SJSA1 (cell line): ENCODE measurements around the gene ZNF273. TPM values are rescaled to one million over a fixed set of nuclear protein-coding genes. Genes with fewer than 3 reads are reported as not detected.
A peak's percentile ranks its signal among the peaks of the same experiment; 100 is the strongest.

Source experiments
- DNase-seq, 2 experiments: peaks; one replicate each; pipeline ENCODE4 v3.0.0-alpha.2; 2015 to 2020; ENCODE audit warnings: low spot score in 2 of 2, low read depth in 1 of 2
- H3K27ac ChIP-seq: fragments of 250-450 bp; sonication (Bioruptor Pico); 2 replicates; pipeline ENCODE4 v1.5.1; 2020; ENCODE audit warnings: mild to moderate bottlenecking, moderate library complexity
- H3K27me3 ChIP-seq: fragments of 250-450 bp; sonication (Bioruptor Pico); replicated peaks from 2 replicates; pipeline ENCODE4 v1.5.1; 2020; ENCODE audit warnings: mild to moderate bottlenecking, moderate library complexity
- H3K36me3 ChIP-seq: fragments of 250-450 bp; sonication (Bioruptor Pico); 2 replicates; pipeline ENCODE4 v1.5.1; 2020; ENCODE audit warnings: mild to moderate bottlenecking
- H3K4me1 ChIP-seq: fragments of 250-450 bp; sonication (Bioruptor Pico); replicated peaks from 2 replicates; pipeline ENCODE4 v1.6.1; 2021; ENCODE audit warnings: mild to moderate bottlenecking
- H3K4me3 ChIP-seq: fragments of 250-450 bp; sonication (Bioruptor Pico); 2 replicates; pipeline ENCODE4 v1.5.1; 2020; ENCODE audit warnings: mild to moderate bottlenecking
- H3K9me3 ChIP-seq: fragments of 250-450 bp; sonication (Bioruptor Pico); replicated peaks from 2 replicates; pipeline ENCODE4 v1.5.1; 2020; ENCODE audit warnings: mild to moderate bottlenecking
- total RNA-seq: library from RNA; depleted of rRNA; stranded (reverse); fragments of >200 nt; shearing (Covaris generic); gene quantifications from 2 replicates; pipeline ENCODE4 v1.2.3, GENCODE V29; 2014

ZNF273 gene
- total RNA-seq, 1 experiment from 2014 or later, result 4.5 TPM

DNA sequence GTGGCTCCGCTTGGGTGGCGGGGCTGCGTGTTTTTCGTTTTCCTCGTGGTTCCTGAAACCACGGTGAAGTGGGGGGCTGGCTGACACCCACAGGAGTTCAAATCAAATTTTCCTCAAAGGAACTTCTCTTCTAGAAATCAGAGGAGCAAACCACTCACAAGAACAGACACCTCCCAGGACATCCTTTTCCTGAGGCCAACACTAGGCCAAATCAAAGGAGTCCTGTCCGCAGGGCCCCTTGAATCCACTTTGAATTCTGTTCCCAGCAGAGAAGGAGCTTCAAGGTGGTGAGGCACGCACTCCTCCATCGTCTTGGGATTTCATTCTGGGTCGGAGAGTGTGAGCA is 29.9 kb upstream of the ZNF273 start:
- H3K9me3 ChIP-seq, result peaks cover 2% of the 10 kb centered on the region
- no peaks in the 10 kb centered on the region for H3K36me3 ChIP-seq
- H3K4me1 ChIP-seq, result no peaks in the 10 kb centered on the region

DNA sequence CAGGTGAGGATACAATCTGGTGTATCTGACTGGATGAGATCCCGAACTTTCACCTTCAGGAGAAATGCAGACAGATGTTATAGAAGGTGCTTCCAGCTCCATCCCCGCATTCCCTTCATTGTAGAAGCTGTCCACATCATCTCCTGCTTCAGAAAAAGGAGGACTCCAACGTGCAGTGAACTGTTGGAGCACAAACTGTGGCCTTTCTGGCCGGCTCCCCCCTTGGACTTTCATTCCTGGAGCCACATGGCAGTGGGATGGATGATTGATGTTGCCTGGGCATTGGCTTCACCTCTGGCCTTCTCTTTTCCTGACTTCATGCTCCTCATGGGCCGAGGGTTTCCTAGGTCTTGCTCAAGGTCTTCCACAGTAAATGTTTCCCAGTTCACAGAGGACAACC is 29.6 kb upstream of the ZNF273 start:
- no peak overlapping the region for H3K4me3 ChIP-seq
- H3K9me3 ChIP-seq, result peaks cover 4% of the 10 kb centered on the region
- no peaks in the 10 kb centered on the region for H3K36me3 ChIP-seq
- no peak overlapping the region for H3K27ac ChIP-seq
- peak in 1 of 2 experiments; percentile 20 for DNase-seq
- H3K27me3 ChIP-seq, result no peaks in the 10 kb centered on the region
- H3K4me1 ChIP-seq, result no peaks in the 10 kb centered on the region

More for the DNA sequence above, 29.9 kb upstream of the ZNF273 start:
- Histone ChIP-seq H3K27ac (no peak overlapping the region), H3K4me3 (no peak overlapping the region), H3K27me3 (no peaks in the 10 kb centered on the region)
- peak in 1 of 2 experiments; percentile 36 for DNase-seq

DNA sequence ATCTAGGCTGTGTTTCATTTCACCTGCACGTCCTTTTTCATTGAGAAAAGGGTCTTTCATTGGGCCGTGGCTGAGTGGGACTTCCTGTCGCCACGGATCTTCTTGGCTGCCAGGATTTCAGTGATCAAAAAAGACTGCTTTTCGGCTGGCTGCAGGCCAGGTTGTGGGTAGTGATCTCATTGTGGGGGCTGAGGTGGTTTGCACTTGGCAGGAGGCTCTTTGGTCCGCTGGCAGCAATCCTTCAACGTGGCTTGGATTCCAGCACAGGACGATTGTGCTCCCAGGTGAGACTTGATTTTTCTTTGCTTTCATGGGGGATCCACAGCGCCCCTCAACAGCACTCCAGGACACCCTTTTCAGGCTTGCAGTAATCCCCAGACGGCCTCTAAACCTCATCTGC is 29.0 kb upstream of the ZNF273 start:
- Histone ChIP-seq H3K36me3 (no peaks in the 10 kb centered on the region), H3K4me3 (no peak overlapping the region), H3K4me1 (no peaks in the 10 kb centered on the region), H3K27ac (no peak overlapping the region), H3K9me3 (peaks cover 8% of the 10 kb centered on the region), H3K27me3 (no peaks in the 10 kb centered on the region)
- DNase-seq, result peak in 1 of 2 experiments; percentile 25

DNA sequence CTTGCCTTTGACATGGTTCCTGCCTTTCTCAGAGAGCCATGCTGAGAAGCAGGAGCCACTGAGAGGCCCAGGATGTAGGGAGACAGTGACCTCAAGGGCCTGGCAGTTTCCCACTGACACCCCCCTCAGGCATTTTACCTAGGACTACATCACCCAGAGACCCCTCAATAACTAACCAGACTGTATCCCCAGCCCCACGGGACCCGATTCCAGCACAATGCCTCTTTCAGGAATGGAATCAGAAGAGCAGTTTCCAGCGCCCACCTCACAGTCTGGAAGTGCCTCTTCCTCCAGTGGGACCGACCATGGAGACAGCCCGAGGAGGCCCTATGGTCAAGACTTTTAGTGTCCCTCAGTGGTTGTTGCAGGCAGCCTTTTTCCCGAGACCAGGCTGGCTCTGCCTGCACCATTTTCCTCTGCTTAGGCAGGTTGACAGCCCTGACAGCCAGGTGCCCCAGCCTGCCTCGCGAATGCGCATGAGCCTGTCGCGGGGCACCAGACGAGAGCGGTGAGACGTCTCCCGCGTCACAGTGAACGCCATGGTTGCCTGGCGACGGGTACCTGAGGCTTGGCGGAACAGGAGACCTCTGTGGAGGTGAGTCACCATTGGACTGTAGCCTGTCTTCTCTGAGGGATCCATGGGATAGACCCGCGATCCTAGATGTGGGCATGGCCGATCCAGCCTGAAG is 28.4 kb upstream of the ZNF273 start:
- Histone ChIP-seq H3K4me3 (no peak overlapping the region), H3K27ac (no peak overlapping the region), H3K9me3 (peaks cover 8% of the 10 kb centered on the region), H3K27me3 (no peaks in the 10 kb centered on the region), H3K4me1 (no peaks in the 10 kb centered on the region), H3K36me3 (no peaks in the 10 kb centered on the region)
- peak in 1 of 2 experiments; percentile 23 for DNase-seq

DNA sequence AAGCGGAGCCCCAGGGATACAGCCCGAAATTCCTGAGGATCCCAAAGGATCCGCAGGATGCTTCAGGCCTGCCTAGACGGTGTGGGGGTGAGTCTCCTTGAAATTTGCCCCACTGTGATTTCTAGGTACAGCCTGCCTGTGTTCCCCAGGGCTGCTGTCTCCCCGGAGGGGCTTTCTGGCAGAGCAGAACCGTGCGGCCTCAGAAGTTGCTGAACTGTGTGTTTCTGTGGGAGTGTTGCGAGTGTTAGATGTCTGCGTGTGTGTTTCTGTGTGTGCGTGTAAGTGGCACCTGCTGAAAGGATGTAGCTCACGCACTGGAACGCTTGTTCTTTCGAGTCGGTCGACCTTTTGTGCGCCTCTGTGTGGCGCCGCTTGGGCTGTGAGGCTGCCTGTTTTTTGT is 27.8 kb upstream of the ZNF273 start:
- no peaks in the 10 kb centered on the region for H3K4me1 ChIP-seq
- H3K9me3 ChIP-seq, result peaks cover 6% of the 10 kb centered on the region
- no peaks in the 10 kb centered on the region for H3K27me3 ChIP-seq
- no peak overlapping the region for H3K4me3 ChIP-seq
- no peaks in the 10 kb centered on the region for H3K36me3 ChIP-seq
- peak in 1 of 2 experiments; percentile 23 for DNase-seq
- H3K27ac ChIP-seq, result no peak overlapping the region

DNA sequence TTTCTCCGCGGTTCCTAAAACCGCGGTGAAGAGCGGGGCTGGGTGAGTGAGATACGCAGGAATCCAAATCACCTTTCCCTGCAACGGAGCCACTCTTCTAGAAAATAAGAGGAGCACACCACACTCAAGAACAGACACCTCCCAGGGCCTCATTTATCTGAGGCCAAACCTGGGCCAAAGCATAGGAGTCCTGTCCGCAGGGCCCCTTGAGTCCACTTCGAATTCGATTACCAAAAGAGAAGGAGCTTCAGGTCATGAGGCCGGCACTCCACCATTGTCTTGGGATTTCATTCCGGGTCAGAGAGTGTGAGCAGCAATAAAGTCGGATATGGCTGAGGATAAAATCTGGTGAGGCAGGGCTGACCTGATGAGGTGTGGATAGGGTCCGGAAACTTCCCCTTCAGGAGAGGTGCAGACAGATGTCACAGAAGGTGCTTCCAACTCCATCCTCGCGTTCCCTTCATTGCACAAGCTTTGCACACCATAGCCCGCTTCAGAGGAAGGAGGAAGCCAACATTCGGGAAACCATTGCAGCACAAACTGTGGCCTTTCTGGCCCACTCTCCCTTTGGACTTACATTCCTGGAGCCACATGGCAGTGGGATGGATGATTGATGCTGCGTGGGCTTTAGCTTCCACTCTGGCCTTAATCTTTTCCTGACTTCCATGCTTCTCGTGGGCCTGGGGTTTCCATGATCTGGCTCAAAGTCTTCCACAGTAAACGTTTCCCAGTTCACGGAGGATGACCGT is 27.2 kb upstream of the ZNF273 start:
- no peaks in the 10 kb centered on the region for H3K4me1 ChIP-seq
- H3K36me3 ChIP-seq, result no peaks in the 10 kb centered on the region
- peaks cover 6% of the 10 kb centered on the region for H3K9me3 ChIP-seq
- H3K27me3 ChIP-seq, result no peaks in the 10 kb centered on the region
- H3K27ac ChIP-seq, result no peak overlapping the region
- H3K4me3 ChIP-seq, result no peak overlapping the region
- DNase-seq, result peak in 1 of 2 experiments; percentile 15

DNA sequence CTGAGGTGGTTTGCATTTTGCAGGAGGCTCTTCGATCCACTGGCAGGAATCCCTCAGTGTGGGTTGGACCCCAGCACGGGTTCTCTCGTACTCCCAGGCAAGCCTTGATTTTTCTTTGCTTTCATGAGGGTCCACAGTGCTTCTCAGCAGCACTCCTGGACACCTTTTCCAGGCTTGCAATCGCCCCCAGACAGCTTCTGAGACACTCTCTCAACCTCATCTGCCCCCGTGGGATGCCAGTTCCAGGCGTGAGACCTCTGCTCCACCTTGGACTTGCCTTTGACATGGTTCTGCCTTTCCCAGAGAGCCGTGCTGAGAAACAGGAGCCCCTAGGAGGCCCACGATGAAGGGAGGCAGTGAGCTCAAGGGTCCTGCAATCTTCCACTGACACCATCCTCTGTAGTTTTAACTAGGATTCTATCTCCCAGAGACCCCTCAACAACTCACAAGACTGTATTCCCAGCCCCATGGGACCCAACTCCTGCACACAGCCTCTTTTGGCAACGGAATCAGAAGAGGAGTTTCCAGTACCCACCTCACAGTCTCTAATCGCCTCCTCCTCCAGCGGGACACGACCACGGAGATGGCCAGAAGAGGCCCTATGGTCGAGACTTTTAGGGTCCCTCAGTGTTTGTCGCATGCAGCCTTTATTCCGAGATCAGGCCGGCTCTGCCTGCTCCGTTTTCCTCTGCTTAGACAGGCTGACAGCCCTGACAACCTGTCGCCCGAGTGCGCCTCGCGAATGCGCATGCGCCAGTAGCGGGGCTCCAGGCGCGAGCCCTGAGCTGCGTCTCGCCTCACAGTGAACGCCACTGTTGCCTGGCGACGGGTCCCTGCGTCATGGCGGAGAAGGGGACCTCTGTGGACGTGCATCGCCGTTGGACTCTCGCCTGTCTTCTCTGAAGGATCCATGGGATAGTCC is 26.0 kb upstream of the ZNF273 start:
- Histone ChIP-seq H3K27ac (no peak overlapping the region), H3K36me3 (no peaks in the 10 kb centered on the region), H3K27me3 (no peaks in the 10 kb centered on the region), H3K4me1 (no peaks in the 10 kb centered on the region), H3K9me3 (peaks cover 6% of the 10 kb centered on the region), H3K4me3 (no peak overlapping the region)
- DNase-seq, result peak in 1 of 2 experiments; percentile 25

DNA sequence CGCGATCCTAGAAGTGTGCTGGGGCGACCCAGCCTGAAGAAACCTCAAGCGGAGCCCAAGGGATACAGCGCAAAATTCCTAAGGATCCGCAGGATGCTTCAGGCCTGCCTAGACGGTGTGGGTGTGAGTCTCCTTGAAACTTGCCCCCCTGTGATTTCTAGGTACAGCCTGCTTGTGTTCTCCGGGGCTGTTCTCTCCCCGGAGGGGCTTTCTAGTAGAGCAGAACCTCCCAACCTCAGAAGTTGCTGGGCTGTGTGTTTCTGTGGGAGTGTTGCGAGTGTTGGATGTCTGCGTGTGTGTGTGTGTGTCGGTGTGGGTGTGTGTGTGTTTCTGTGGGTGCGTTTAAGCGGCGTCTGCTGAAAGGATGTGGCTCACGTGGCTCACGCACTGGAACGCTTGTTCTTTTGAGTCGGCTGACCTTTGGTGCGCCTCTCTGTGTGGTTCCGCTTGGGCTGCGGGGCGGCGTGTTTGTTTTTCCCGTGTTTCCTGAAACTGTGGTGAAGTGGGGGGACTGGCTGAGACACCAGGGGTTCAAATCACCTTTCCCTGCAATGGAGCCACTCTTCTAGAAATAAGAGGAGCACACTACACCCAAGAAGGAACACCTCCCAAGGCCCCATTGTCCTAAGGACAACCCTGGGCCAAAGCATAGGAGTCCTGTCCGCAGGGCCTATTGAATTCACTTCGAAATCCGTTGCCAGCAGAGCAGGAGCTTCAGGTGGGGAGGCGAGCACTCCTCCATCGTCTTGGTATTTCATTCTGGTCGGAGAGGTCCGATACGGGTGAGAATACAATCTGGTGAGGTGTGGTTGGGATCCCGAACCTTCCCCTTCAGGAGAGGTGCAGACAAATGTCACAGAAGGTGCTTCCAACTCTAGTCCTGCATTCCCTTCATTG is 25.1 kb upstream of the ZNF273 start:
- Histone ChIP-seq H3K36me3 (no peaks in the 10 kb centered on the region), H3K27ac (no peak overlapping the region), H3K27me3 (no peaks in the 10 kb centered on the region), H3K9me3 (peaks cover 6% of the 10 kb centered on the region), H3K4me3 (no peak overlapping the region), H3K4me1 (no peaks in the 10 kb centered on the region)
- DNase-seq, result peak in 1 of 2 experiments; percentile 17

DNA sequence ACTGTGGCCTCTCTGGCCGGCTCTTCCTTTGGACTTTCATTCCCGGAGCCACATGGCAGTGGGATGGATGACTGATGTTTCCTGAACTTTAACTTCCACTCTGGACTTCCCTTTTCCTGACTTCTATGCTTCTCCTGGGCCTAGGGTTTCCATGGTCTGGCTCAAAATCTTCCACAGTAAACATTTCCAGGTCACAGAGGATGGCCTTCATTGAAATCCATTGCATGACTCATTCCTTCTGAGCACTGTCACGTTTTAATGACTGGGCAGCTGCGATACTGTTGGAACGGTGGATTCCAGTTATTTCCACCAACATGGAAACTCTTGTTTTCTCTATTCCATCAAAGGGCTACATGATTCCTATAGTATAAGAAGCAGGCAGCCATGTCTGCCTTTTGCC is 24.4 kb upstream of the ZNF273 start:
- no peaks in the 10 kb centered on the region for H3K27me3 ChIP-seq
- H3K4me1 ChIP-seq, result no peaks in the 10 kb centered on the region
- no peaks in the 10 kb centered on the region for H3K36me3 ChIP-seq
- H3K27ac ChIP-seq, result no peak overlapping the region
- no peak for DNase-seq
- H3K4me3 ChIP-seq, result no peak overlapping the region
- H3K9me3 ChIP-seq, result peaks cover 6% of the 10 kb centered on the region

DNA sequence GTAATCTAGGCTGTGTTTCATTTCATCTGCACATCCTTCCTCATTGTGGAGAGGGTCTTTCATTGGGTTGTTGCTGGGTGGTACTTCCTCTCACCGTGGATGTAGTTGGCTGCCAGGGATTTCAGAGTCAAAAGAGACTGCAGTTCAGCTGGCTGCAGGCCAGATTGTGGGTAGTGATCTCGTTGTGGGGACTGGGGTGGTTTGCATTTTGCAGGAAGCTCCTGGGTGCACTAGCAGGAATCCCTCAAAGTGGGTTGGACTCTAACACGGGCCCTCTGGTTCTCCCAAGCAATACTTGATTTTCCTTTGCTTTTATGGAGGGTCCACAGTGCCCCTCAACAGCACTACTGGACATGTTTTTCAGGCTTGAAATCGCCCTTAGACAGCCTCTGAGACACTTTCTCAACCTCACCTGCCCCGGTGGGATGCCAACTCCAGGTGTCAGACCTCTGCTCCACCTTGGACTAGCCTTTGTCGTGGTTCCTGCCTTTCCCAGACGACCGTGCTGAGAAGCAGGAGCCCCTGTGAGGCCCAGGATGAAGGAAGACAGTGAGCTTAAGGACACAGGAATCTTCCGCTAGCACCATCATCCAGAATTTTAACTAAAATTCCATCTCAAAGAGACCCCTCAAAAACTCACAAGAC is 23.9 kb upstream of the ZNF273 start:
- no peaks in the 10 kb centered on the region for H3K27me3 ChIP-seq
- peaks cover 7% of the 10 kb centered on the region for H3K9me3 ChIP-seq
- no peak overlapping the region for H3K27ac ChIP-seq
- no peaks in the 10 kb centered on the region for H3K36me3 ChIP-seq
- no peak overlapping the region for H3K4me3 ChIP-seq
- DNase-seq, result peak in 1 of 2 experiments; percentile 12
- no peaks in the 10 kb centered on the region for H3K4me1 ChIP-seq

DNA sequence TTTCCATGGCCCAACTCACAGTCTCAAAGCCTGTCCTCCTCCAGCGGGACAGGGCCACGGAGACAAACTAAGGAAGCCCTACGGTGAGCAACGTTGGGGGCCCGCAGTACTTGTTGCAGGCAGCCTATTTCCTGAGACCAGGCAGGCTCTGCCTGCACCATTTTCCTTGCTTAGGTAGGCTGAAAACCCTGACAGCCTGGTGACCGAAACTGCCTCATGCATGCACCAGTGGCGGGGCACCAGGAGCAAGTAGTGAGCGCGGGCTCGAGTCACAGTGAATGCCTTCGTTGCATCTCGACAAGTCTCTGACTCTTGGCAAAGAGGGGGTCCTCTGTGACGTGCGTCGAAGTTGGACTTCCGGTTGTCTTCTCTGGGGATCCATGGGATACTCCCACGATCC is 23.3 kb upstream of the ZNF273 start:
- Histone ChIP-seq H3K4me3 (no peak overlapping the region), H3K27me3 (no peaks in the 10 kb centered on the region), H3K27ac (no peak overlapping the region), H3K9me3 (peaks cover 8% of the 10 kb centered on the region), H3K4me1 (no peaks in the 10 kb centered on the region), H3K36me3 (no peaks in the 10 kb centered on the region)
- peak in 1 of 2 experiments; percentile 26 for DNase-seq

DNA sequence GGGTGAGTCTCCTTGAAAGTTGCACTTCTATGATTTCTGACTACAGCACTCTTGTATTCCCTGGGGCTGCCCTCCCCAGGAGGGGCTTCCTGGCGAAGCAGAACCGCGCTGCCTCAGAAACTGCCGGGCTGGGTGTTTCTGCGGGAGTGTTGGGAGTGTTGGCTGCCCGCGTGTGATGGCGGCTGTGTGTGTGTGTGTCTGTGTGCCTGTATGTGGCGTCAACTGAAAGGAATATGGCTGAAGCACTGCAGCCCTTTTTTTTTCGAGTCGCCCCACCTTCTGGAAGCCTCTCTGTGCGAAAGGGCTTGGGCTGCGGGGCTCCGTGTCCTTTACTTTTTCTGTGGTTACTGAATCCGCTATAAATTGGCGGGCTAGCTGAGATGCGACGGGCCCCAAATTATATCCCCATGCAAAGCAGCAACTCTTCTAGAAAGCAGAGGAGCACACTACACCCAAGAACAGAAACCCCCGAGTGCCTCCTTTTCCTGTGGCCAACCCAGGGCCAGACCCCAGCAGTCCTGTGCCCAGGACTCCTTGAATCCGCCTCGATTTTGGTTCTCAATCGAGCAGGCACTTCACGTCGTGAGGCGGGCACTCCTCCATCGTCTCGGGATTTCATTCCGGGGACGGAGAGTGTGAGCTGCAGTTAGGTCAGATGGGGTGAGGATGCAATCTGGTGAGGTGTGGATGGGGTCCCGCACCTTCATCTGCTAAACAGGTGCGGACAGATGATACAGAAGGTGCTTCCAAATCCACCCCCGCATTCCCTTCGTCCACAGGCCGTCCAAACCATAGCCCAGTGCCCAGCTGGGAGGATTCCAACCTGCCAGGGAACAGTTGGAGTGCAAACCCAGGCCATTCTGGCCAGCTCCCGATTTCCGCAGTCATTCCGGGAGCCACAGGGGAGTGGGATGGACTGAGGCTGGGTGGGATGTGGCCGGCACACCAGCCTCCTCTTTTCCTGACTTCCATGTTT is 22.5 kb upstream of the ZNF273 start:
- Histone ChIP-seq H3K4me3 (no peak overlapping the region), H3K27me3 (no peaks in the 10 kb centered on the region), H3K9me3 (peaks cover 8% of the 10 kb centered on the region), H3K27ac (no peak overlapping the region), H3K36me3 (no peaks in the 10 kb centered on the region), H3K4me1 (no peaks in the 10 kb centered on the region)
- peak in 1 of 2 experiments; percentile 28 for DNase-seq
